Neural cell (in vitro differentiated cells): ENCODE measurements around the gene WDR36.

Experiments
- EP300 ChIP-seq: fragments of 450-650 bp; conservative IDR thresholded peaks from 2 replicates; pipeline ENCODE4 v1.6.1; 2014; ENCODE audit warnings: antibody characterized with exemption, mild to moderate bottlenecking, moderate library complexity; ENCODE audit not compliant: poor library complexity, severe bottlenecking
- EZH2 ChIP-seq: fragments of 200-600, 300-800 bp; shearing (Covaris generic), sonication (generic); IDR thresholded peaks from 2 replicates; pipeline ENCODE4 v1.6.1; 2014; ENCODE audit warnings: antibody characterized with exemption, low read length, borderline replicate concordance, mild to moderate bottlenecking; ENCODE audit not compliant: insufficient read depth, poor library complexity, severe bottlenecking
- MXI1 ChIP-seq: fragments of 450-650 bp; conservative IDR thresholded peaks from 2 replicates; pipeline ENCODE4 v1.6.1; 2014; ENCODE audit warnings: antibody characterized with exemption, mild to moderate bottlenecking; ENCODE audit not compliant: poor library complexity, severe bottlenecking
- POLR2AphosphoS5 ChIP-seq: IDR thresholded peaks from 2 replicates; pipeline ENCODE4 v1.6.1; 2012
- RAD21 ChIP-seq: fragments of 450-650 bp; conservative IDR thresholded peaks from 2 replicates; pipeline ENCODE4 v1.6.1; 2014; ENCODE audit warnings: antibody characterized with exemption, mild to moderate bottlenecking, moderate library complexity
- SMC3 ChIP-seq: fragments of 450-650 bp; conservative IDR thresholded peaks from 2 replicates; pipeline ENCODE4 v1.6.1; 2014; ENCODE audit warnings: antibody characterized with exemption, mild to moderate bottlenecking, moderate library complexity; ENCODE audit not compliant: poor library complexity
- TAF1 ChIP-seq: IDR thresholded peaks from 2 replicates; pipeline ENCODE4 v1.6.1; 2012; ENCODE audit warnings: low read depth
- TF ChIP-seq, protein P1 (sequence below): fragments of 450-650 bp; IDR thresholded peaks from 2 replicates; pipeline ENCODE4 v1.5.1; 2014; ENCODE audit warnings: antibody characterized with exemption, mild to moderate bottlenecking, moderate library complexity; ENCODE audit not compliant: poor library complexity, severe bottlenecking

DNA sequence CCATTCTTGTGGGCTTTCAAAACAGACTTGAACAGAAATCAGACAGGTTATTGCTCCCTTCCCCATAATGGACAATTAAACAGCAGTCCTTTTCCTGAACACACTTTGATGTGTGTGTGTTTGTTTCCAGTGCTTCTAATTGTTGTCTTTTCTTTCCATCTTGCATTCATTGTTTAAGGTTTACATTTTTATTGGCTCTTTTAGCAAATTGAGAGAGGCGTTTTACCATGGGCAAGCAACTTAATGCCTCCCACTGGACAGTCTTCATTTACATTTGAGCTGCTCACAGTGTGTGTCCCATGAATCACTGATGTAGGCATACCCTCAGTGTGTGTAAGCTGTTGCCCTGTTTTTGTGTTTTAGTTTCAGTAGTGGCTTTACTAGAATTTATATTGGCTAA is 25.0 kb downstream of the WDR36 start:
- TF ChIP-seq, protein P1, sequence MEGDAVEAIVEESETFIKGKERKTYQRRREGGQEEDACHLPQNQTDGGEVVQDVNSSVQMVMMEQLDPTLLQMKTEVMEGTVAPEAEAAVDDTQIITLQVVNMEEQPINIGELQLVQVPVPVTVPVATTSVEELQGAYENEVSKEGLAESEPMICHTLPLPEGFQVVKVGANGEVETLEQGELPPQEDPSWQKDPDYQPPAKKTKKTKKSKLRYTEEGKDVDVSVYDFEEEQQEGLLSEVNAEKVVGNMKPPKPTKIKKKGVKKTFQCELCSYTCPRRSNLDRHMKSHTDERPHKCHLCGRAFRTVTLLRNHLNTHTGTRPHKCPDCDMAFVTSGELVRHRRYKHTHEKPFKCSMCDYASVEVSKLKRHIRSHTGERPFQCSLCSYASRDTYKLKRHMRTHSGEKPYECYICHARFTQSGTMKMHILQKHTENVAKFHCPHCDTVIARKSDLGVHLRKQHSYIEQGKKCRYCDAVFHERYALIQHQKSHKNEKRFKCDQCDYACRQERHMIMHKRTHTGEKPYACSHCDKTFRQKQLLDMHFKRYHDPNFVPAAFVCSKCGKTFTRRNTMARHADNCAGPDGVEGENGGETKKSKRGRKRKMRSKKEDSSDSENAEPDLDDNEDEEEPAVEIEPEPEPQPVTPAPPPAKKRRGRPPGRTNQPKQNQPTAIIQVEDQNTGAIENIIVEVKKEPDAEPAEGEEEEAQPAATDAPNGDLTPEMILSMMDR: no peak
- no peak for TF ChIP-seq MXI1
- TF ChIP-seq TAF1: no peak
- TF ChIP-seq POLR2AphosphoS5: no peak
- no peak for TF ChIP-seq RAD21
- TF ChIP-seq SMC3: no peak
- no peak for TF ChIP-seq EZH2
- no peak for TF ChIP-seq EP300
